Measurements from ENCODE around the gene DCTD. TPM values are rescaled to one million over a fixed set of nuclear protein-coding genes. Genes with fewer than 3 reads are reported as not detected.

DCTD gene
- total RNA-seq, 4 donors from 2014 or later = 99.3 to 150 (median 119) TPM

GRCh38 chr4:182896421-182896820 lies 20.8 kb downstream of the DCTD start:
- peak in 1 of 2 donors; percentile 27 for DNase-seq
- 69 to 84% methylated on average over 8 of the region's 8 CpGs for WGBS, 2 donors
- no peaks in the 10 kb centered on the region for H3K9me3 ChIP-seq
- intact Hi-C loops (cut with DNase I) = no loop called here
- no peak overlapping the region for H3K4me3 ChIP-seq (replicated peaks in 1 of 3)
- H3K27me3 ChIP-seq = no peaks in the 10 kb centered on the region
- H3K4me1 ChIP-seq = peaks cover 61 to 66% of the 10 kb centered on the region in 2 donors
- peaks cover 1 to 7% of the 10 kb centered on the region in 2 donors for H3K36me3 ChIP-seq
- peak overlapping the region; percentile 46 to 94 (median 86) for H3K27ac ChIP-seq
- no peak for TF ChIP-seq CTCF (IDR thresholded peaks at IDR 0.05)
- TF ChIP-seq POLR2A (IDR thresholded peaks at IDR 0.05) = no peak

- no peaks in the 10 kb centered on the region for H3K27me3 ChIP-seq
- DNase-seq = no peak
- 87 to 94% methylated on average over 12 of the region's 12 CpGs for WGBS, 2 donors
- H3K4me1 ChIP-seq = peaks cover 61 to 66% of the 10 kb centered on the region in 2 donors
- peaks cover 7 to 8% of the 10 kb centered on the region in 2 donors for H3K36me3 ChIP-seq
- H3K27ac ChIP-seq = peak overlapping the region; percentile 46 to 94 (median 86)
- intact Hi-C loops (cut with DNase I) = no loop called here
- TF ChIP-seq CTCF (IDR thresholded peaks at IDR 0.05) (no peak), POLR2A (IDR thresholded peaks at IDR 0.05) (no peak)
- no peaks in the 10 kb centered on the region for H3K9me3 ChIP-seq
- no peak overlapping the region for H3K4me3 ChIP-seq (replicated peaks in 1 of 3)
Observed at GRCh38 chr4:182895791-182896292, 21.3 kb downstream of the DCTD start.

- H3K27me3 ChIP-seq = no peaks in the 10 kb centered on the region
- no peaks in the 10 kb centered on the region for H3K9me3 ChIP-seq
- TF ChIP-seq POLR2A (IDR thresholded peaks at IDR 0.05) (peak in 1 of 2 donors; percentile 32), CTCF (IDR thresholded peaks at IDR 0.05) (no peak)
- no peak overlapping the region for H3K4me3 ChIP-seq (replicated peaks in 1 of 3)
- peak overlapping the region; percentile 35 to 94 (median 83) for H3K27ac ChIP-seq
- intact Hi-C loops (cut with DNase I) = no loop called here
- H3K36me3 ChIP-seq = peaks cover 17 to 18% of the 10 kb centered on the region in 2 donors
- peaks cover 56 to 61% of the 10 kb centered on the region in 2 donors for H3K4me1 ChIP-seq
- WGBS, 2 donors = 32 to 53% methylated on average over 16 to 18 of the region's 18 CpGs
- peak; percentile 85 to 88 for DNase-seq
Observed at GRCh38 chr4:182894681-182895275, 22.4 kb downstream of the DCTD start.

- H3K27ac ChIP-seq = peak overlapping the region; percentile 35 to 94 (median 83)
- H3K4me1 ChIP-seq = peaks cover 49 to 51% of the 10 kb centered on the region in 2 donors
- intact Hi-C loops (cut with DNase I) = no loop called here
- H3K27me3 ChIP-seq = no peaks in the 10 kb centered on the region
- WGBS, 2 donors = 93% methylated on average over 18 to 19 of the region's 19 CpGs
- DNase-seq = peak in 1 of 2 donors; percentile 15
- no peak overlapping the region for H3K4me3 ChIP-seq (replicated peaks in 1 of 3)
- TF ChIP-seq POLR2A (IDR thresholded peaks at IDR 0.05) (no peak), CTCF (IDR thresholded peaks at IDR 0.05) (no peak)
- peaks cover 19 to 21% of the 10 kb centered on the region in 2 donors for H3K36me3 ChIP-seq
- H3K9me3 ChIP-seq = no peaks in the 10 kb centered on the region
Observed at GRCh38 chr4:182893474-182894080, 23.6 kb downstream of the DCTD start.

GRCh38 chr4:182893047-182893446 lies 24.1 kb downstream of the DCTD start:
- no peaks in the 10 kb centered on the region for H3K27me3 ChIP-seq
- H3K4me1 ChIP-seq = peaks cover 44 to 46% of the 10 kb centered on the region in 2 donors
- no peak for TF ChIP-seq POLR2A (IDR thresholded peaks at IDR 0.05)
- TF ChIP-seq CTCF (IDR thresholded peaks at IDR 0.05) = no peak
- peak overlapping the region in 1 of 3 donors; percentile 94 for H3K27ac ChIP-seq
- no peak overlapping the region for H3K4me3 ChIP-seq (replicated peaks in 1 of 3)
- peaks cover 19 to 21% of the 10 kb centered on the region in 2 donors for H3K36me3 ChIP-seq
- intact Hi-C loops (cut with DNase I) = no loop called here
- no peaks in the 10 kb centered on the region for H3K9me3 ChIP-seq
- 96% methylated on average over 6 of the region's 6 CpGs for WGBS, 2 donors
- no peak for DNase-seq
